Measurements from ENCODE around the gene MSI1. TPM values are rescaled to one million over a fixed set of nuclear protein-coding genes. Genes with fewer than 3 reads are reported as not detected.

Gene MSI1
- total and polyA plus RNA-seq, 2 of the 13 experiments (the other 11 are each of a cell fraction or from before 2014, with no cell fraction given), result 0.09 to 0.46 TPM

- TF ChIP-seq, protein P1, sequence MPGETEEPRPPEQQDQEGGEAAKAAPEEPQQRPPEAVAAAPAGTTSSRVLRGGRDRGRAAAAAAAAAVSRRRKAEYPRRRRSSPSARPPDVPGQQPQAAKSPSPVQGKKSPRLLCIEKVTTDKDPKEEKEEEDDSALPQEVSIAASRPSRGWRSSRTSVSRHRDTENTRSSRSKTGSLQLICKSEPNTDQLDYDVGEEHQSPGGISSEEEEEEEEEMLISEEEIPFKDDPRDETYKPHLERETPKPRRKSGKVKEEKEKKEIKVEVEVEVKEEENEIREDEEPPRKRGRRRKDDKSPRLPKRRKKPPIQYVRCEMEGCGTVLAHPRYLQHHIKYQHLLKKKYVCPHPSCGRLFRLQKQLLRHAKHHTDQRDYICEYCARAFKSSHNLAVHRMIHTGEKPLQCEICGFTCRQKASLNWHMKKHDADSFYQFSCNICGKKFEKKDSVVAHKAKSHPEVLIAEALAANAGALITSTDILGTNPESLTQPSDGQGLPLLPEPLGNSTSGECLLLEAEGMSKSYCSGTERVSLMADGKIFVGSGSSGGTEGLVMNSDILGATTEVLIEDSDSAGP (CRISPR knock-in tag; IDR thresholded peaks at IDR 0.05; ENCODE audit: borderline replicate concordance), result peak; percentile 79; the same call in 1 of the 2 replicates
- TF ChIP-seq NCOA2 (CRISPR knock-in tag; IDR thresholded peaks at IDR 0.05) (peak; percentile 1; the same call in 1 of the 2 replicates), PITX1 (CRISPR knock-in tag; IDR thresholded peaks at IDR 0.05) (0 out of 2 replicates have a peak, but pooled peaks have one; percentile 33), ZNF792 (CRISPR knock-in tag; IDR thresholded peaks at IDR 0.05) (peak; percentile 71), ZSCAN31 (CRISPR knock-in tag; IDR thresholded peaks at IDR 0.05; ENCODE audit: low read depth) (peak; percentile 88), YEATS4 (CRISPR knock-in tag; IDR thresholded peaks at IDR 0.05; ENCODE audit: borderline replicate concordance) (peak; percentile 86), RBFOX2 (IDR thresholded peaks at IDR 0.05; ENCODE audit: low read depth, low read length) (peak; percentile 89), ZNF670 (CRISPR knock-in tag; IDR thresholded peaks at IDR 0.05; ENCODE audit: borderline replicate concordance) (peak; percentile 73; the same call in 1 of the 2 replicates), ZNF512B (CRISPR knock-in tag; IDR thresholded peaks at IDR 0.05; ENCODE audit: borderline replicate concordance) (no peak), ZNF629 (CRISPR knock-in tag; conservative IDR thresholded peaks at IDR 0.05) (0 out of 2 replicates have a peak, but pooled peaks have one; percentile 21), ZNF562 (CRISPR knock-in tag; IDR thresholded peaks at IDR 0.05; ENCODE audit: borderline replicate concordance) (no peak), ZNF296 (CRISPR knock-in tag; conservative IDR thresholded peaks at IDR 0.05) (no peak; the same call in 1 of the 2 replicates), RORA (CRISPR knock-in tag; IDR thresholded peaks at IDR 0.05) (no peak), ZNF230 (CRISPR knock-in tag; IDR thresholded peaks at IDR 0.05) (0 out of 2 replicates have a peak, but pooled peaks have one; percentile 37), ZNF543 (CRISPR knock-in tag; IDR thresholded peaks at IDR 0.05) (peak; percentile 52; the same call in 1 of the 2 replicates), POLR2G (IDR thresholded peaks at IDR 0.05; ENCODE audit: low read depth, low read length) (peak; percentile 96), ZNF530 (CRISPR knock-in tag; IDR thresholded peaks at IDR 0.05; ENCODE audit: low read depth) (no peak), KDM4B (CRISPR knock-in tag; IDR thresholded peaks at IDR 0.05) (0 out of 2 replicates have a peak, but pooled peaks have one; percentile 46), ATRX (CRISPR knock-in tag; IDR thresholded peaks at IDR 0.05; ENCODE audit: borderline replicate concordance) (no peak), NFKBIZ (CRISPR knock-in tag; IDR thresholded peaks at IDR 0.05) (peak; percentile 48; the same call in 1 of the 2 replicates), POLR2AphosphoS5 (IDR thresholded peaks at IDR 0.05; ENCODE audit: low read depth, low read length) (peak; percentile 85), RFXANK (CRISPR knock-in tag; IDR thresholded peaks at IDR 0.05) (peak; percentile 22; the same call in 1 of the 2 replicates)
- TF ChIP-seq, protein P2, sequence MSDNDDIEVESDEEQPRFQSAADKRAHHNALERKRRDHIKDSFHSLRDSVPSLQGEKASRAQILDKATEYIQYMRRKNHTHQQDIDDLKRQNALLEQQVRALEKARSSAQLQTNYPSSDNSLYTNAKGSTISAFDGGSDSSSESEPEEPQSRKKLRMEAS (IDR thresholded peaks at IDR 0.05), result peak; percentile 99
- TF ChIP-seq, protein P3, sequence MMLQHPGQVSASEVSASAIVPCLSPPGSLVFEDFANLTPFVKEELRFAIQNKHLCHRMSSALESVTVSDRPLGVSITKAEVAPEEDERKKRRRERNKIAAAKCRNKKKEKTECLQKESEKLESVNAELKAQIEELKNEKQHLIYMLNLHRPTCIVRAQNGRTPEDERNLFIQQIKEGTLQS (CRISPR knock-in tag; IDR thresholded peaks at IDR 0.05), result peak; percentile 36; the same call in 1 of the 2 replicates
Observed at GRCh38 chr12:120317224-120318105, 51.5 kb downstream of the MSI1 start (continued).
